ENCODE data around the gene NR1I3. TPM values are rescaled to one million over a fixed set of nuclear protein-coding genes. Genes with fewer than 3 reads are reported as not detected.

The NR1I3 gene
- total RNA-seq, 2 experiments from 2014 or later, result not detected

- Histone ChIP-seq H3K36me3 (ENCODE audit: insufficient read depth, low read length) (no peaks in the 10 kb centered on the region), H4K20me1 (ENCODE audit: insufficient read depth, low read length) (no peaks in the 10 kb centered on the region), H3K79me2 (ENCODE audit: insufficient read depth, low read depth, low read length) (no peaks in the 10 kb centered on the region), H3K4me1 (ENCODE audit: insufficient read depth, low read length, poor library complexity, severe bottlenecking) (no peaks in the 10 kb centered on the region), H2AFZ (ENCODE audit: low read length) (no peak overlapping the region), H3K27ac (ENCODE audit: low read depth, low read length, poor library complexity, severe bottlenecking) (no peak overlapping the region), H3K9me3 (ENCODE audit: low read length) (no peaks in the 10 kb centered on the region), H3K4me2 (ENCODE audit: low read length) (no peak overlapping the region), H3K9me2 (ENCODE audit: insufficient read depth, low read length) (no peaks in the 10 kb centered on the region), H3K4me3 (ENCODE audit: low read depth, low read length, poor library complexity, severe bottlenecking) (no peak overlapping the region)
- BruUV-seq (replicated peaks), result no TSS peak
- POLR2A ChIA-PET, result interaction anchor here (0.6 kb wide), 2 partner anchors 226 to 846 kb away, joined by 3 read pairs; no protein-coding TSS in a partner anchor
- CTCF ChIA-PET (ENCODE audit: unreplicated experiment), result no interaction called here
- no peak for DNase-seq (ENCODE audit: low spot score)
- no peak for TF ChIP-seq EZH2phosphoT487 (IDR thresholded peaks at IDR 0.05; ENCODE audit: borderline replicate concordance, low read depth, low read length)
- TF ChIP-seq CTCF (conservative IDR thresholded peaks at IDR 0.05; ENCODE audit: low read length), result no peak
- intact Hi-C loops (cut with micrococcal nuclease; ENCODE audit: unreplicated experiment), result no loop called here
These were observed 47.1 kb upstream of the NR1I3 start for GRCh38 chr1:161285113-161285512.

- Histone ChIP-seq H3K4me1 (ENCODE audit: insufficient read depth, low read length, poor library complexity, severe bottlenecking) (no peaks in the 10 kb centered on the region), H3K36me3 (ENCODE audit: insufficient read depth, low read length) (no peaks in the 10 kb centered on the region), H3K9me2 (ENCODE audit: insufficient read depth, low read length) (no peaks in the 10 kb centered on the region), H3K9me3 (ENCODE audit: low read length) (no peaks in the 10 kb centered on the region), H3K4me3 (ENCODE audit: low read depth, low read length, poor library complexity, severe bottlenecking) (no peak overlapping the region), H2AFZ (ENCODE audit: low read length) (no peak overlapping the region), H3K27ac (ENCODE audit: low read depth, low read length, poor library complexity, severe bottlenecking) (no peak overlapping the region), H4K20me1 (ENCODE audit: insufficient read depth, low read length) (no peaks in the 10 kb centered on the region), H3K79me2 (ENCODE audit: insufficient read depth, low read depth, low read length) (no peaks in the 10 kb centered on the region), H3K4me2 (ENCODE audit: low read length) (no peak overlapping the region)
- TF ChIP-seq CTCF (conservative IDR thresholded peaks at IDR 0.05; ENCODE audit: low read length) (no peak), EZH2phosphoT487 (IDR thresholded peaks at IDR 0.05; ENCODE audit: borderline replicate concordance, low read depth, low read length) (no peak)
- POLR2A ChIA-PET, result interaction anchor here (1.1 kb wide), 1 partner anchor 85 kb away, joined by 3 read pairs; no protein-coding TSS in a partner anchor
- DNase-seq (ENCODE audit: low spot score), result no peak
- CTCF ChIA-PET (ENCODE audit: unreplicated experiment), result no interaction called here
- intact Hi-C loops (cut with micrococcal nuclease; ENCODE audit: unreplicated experiment), result no loop called here
- no TSS peak for BruUV-seq (replicated peaks)
These were observed 45.0 kb upstream of the NR1I3 start for GRCh38 chr1:161282991-161283390.

- no peaks in the 10 kb centered on the region for H3K79me2 ChIP-seq (ENCODE audit: insufficient read depth, low read depth, low read length)
- H3K27ac ChIP-seq (ENCODE audit: low read depth, low read length, poor library complexity, severe bottlenecking), result no peak overlapping the region
- H3K4me1 ChIP-seq (ENCODE audit: insufficient read depth, low read length, poor library complexity, severe bottlenecking), result no peaks in the 10 kb centered on the region
- intact Hi-C loops (cut with micrococcal nuclease; ENCODE audit: unreplicated experiment), result no loop called here
- TF ChIP-seq CTCF (conservative IDR thresholded peaks at IDR 0.05; ENCODE audit: low read length), result no peak
- no peak for TF ChIP-seq EZH2phosphoT487 (IDR thresholded peaks at IDR 0.05; ENCODE audit: borderline replicate concordance, low read depth, low read length)
- no peaks in the 10 kb centered on the region for H4K20me1 ChIP-seq (ENCODE audit: insufficient read depth, low read length)
- DNase-seq (ENCODE audit: low spot score), result no peak
- no TSS peak for BruUV-seq (replicated peaks)
- no peak overlapping the region for H3K4me2 ChIP-seq (ENCODE audit: low read length)
- H3K4me3 ChIP-seq (ENCODE audit: low read depth, low read length, poor library complexity, severe bottlenecking), result no peak overlapping the region
- ChIA-PET POLR2A (interaction anchor here (0.5 to 0.6 kb wide), 2 partner anchors 40 to 47 kb away, joined by 3 to 5 read pairs; no protein-coding TSS in a partner anchor), CTCF (ENCODE audit: unreplicated experiment) (interaction anchor here (0.6 kb wide), 1 partner anchor 115 kb away, joined by 6 read pairs; no protein-coding TSS in a partner anchor)
- no peak overlapping the region for H2AFZ ChIP-seq (ENCODE audit: low read length)
- H3K9me2 ChIP-seq (ENCODE audit: insufficient read depth, low read length), result no peaks in the 10 kb centered on the region
- no peaks in the 10 kb centered on the region for H3K9me3 ChIP-seq (ENCODE audit: low read length)
- no peaks in the 10 kb centered on the region for H3K36me3 ChIP-seq (ENCODE audit: insufficient read depth, low read length)
These were observed 36.9 kb upstream of the NR1I3 start for GRCh38 chr1:161274874-161275273.
